GM18867 (cell line): ENCODE measurements around the gene SYNE3.
A peak's percentile ranks its signal among the peaks of the same experiment; 100 is the strongest.

ENCODE experiments used
- ATAC-seq: cut with Tn5 transposase; IDR thresholded peaks from one replicate; pipeline ENCODE4 v1.9.1; 2021; ENCODE audit warnings: mild to moderate bottlenecking, moderate library complexity; ENCODE audit not compliant: unreplicated experiment

The SYNE3 gene

GRCh38 chr14:95541932-95542930 lies 25.8 kb upstream of the SYNE3 start:
- no peak for ATAC-seq

GRCh38 chr14:95541346-95541745 lies 24.9 kb upstream of the SYNE3 start:
- no peak for ATAC-seq

- ATAC-seq = no peak
Measured at GRCh38 chr14:95540236-95540855, 23.9 kb upstream of the SYNE3 start.

GRCh38 chr14:95538801-95539509 lies 22.5 kb upstream of the SYNE3 start:
- no peak for ATAC-seq

- ATAC-seq = no peak
Measured at GRCh38 chr14:95537298-95538089, 21.0 kb upstream of the SYNE3 start.

- ATAC-seq = no peak
Measured at GRCh38 chr14:95536671-95537070, 20.2 kb upstream of the SYNE3 start.

GRCh38 chr14:95536036-95536593 lies 19.7 kb upstream of the SYNE3 start:
- ATAC-seq = no peak

- no peak for ATAC-seq
Measured at GRCh38 chr14:95535226-95536021, 19.0 kb upstream of the SYNE3 start.

GRCh38 chr14:95534299-95535225 lies 18.1 kb upstream of the SYNE3 start, which contains the start of gene GLRX5:
GLRX5 (plus strand) TSS chr14:95535050; CDS start chr14:95535090, 40 bp downstream.
- ATAC-seq = peak; percentile 87

GRCh38 chr14:95533822-95534221 lies 17.4 kb upstream of the SYNE3 start:
- no peak for ATAC-seq

GRCh38 chr14:95533391-95533821 lies 17.0 kb upstream of the SYNE3 start:
- no peak for ATAC-seq

GRCh38 chr14:95531969-95532368 lies 15.5 kb upstream of the SYNE3 start:
- ATAC-seq = no peak

GRCh38 chr14:95531473-95531872 lies 15.0 kb upstream of the SYNE3 start:
- ATAC-seq = no peak

- no peak for ATAC-seq
Measured at GRCh38 chr14:95530473-95531276, 14.2 kb upstream of the SYNE3 start.

- no peak for ATAC-seq
Measured at GRCh38 chr14:95529216-95529615, 12.8 kb upstream of the SYNE3 start.

GRCh38 chr14:95527387-95528002 lies 11.0 kb upstream of the SYNE3 start:
- peak; percentile 41 for ATAC-seq
